GM12878 (cell line): ENCODE data around the gene C1orf115. TPM values are rescaled to one million over a fixed set of nuclear protein-coding genes. Genes with fewer than 3 reads are reported as not detected.

Source experiments
- ATAC-seq: fragments of 200-7000 bp; cut with Tn5 transposase; 3 replicates; pipeline ENCODE4 v1.9.1; 2020; ENCODE audit warnings: mild to moderate bottlenecking, moderate library complexity
- BruUV-seq: library from RNA; stranded (reverse); fragments of 400-500 nt; replicated peaks from 2 replicates; lab custom pipeline; 2021; lab: Mats Ljungman, UMichigan
- CTCF ChIA-PET: fragments of 300-600 bp; sonication (Branson Sonifier 250); formaldehyde crosslinking; extraction: SDS; loops from one replicate; lab custom pipeline; 2021; ENCODE audit warnings: inconsistent platforms; lab: Yijun Ruan, JAX
- POLR2A ChIA-PET: fragments of 350-600 bp; formaldehyde crosslinking; extraction: SDS; loops from one replicate; lab custom pipeline; 2021; ENCODE audit warnings: inconsistent platforms; lab: Charles Lee
- RAD21 ChIA-PET: fragments of 300-600 bp; sonication (Branson Sonifier 250); formaldehyde crosslinking; loops from one replicate; lab custom pipeline; 2023; ENCODE audit warnings: antibody characterized with exemption; ENCODE audit not compliant: unreplicated experiment; lab: Charles Lee
- SMC1A ChIA-PET: fragments of 300-600 bp; sonication (Branson Sonifier 250); formaldehyde crosslinking; loops from one replicate; lab custom pipeline; 2023; ENCODE audit not compliant: unreplicated experiment, uncharacterized antibody; lab: Charles Lee
- DNase-seq: peaks from one replicate; pipeline ENCODE4 v3.0.0-alpha.2; 2011; ENCODE audit warnings: low read depth, low spot score
- FAIRE-seq: peaks from 3 replicates; lab custom pipeline; 2011; peaks lifted over from hg19 to GRCh38; lab: Jason Lieb, UNC
- H2AFZ ChIP-seq: 2 replicates; pipeline ENCODE4 v1.6.0; 2011; ENCODE audit warnings: low read depth, low read length, control low read depth; ENCODE audit not compliant: control insufficient read depth
- H3K27ac ChIP-seq: 2 replicates; pipeline ENCODE4 v1.5.1; 2011; ENCODE audit warnings: control low read depth; ENCODE audit not compliant: control insufficient read depth, insufficient read depth
- H3K27me3 ChIP-seq, 2 experiments: replicated peaks in 1 of 2; 2 replicates each; pipeline versions ENCODE4 v1.6.0 to v1.6.1; 2011; ENCODE audit warnings: low read length in 1 of 2; ENCODE audit not compliant: control insufficient read depth in 2 of 2, insufficient read depth in 2 of 2
- H3K36me3 ChIP-seq, 2 experiments: 2 replicates each; pipeline ENCODE4 v1.5.1; 2011; ENCODE audit warnings: low read length in 1 of 2; ENCODE audit not compliant: control insufficient read depth in 2 of 2, insufficient read depth in 2 of 2
- H3K4me1 ChIP-seq: 2 replicates; pipeline ENCODE4 v1.6.1; 2011; ENCODE audit warnings: mild to moderate bottlenecking, low read length, moderate library complexity, mixed read lengths; ENCODE audit not compliant: control insufficient read depth, insufficient read depth
- H3K4me2 ChIP-seq: 2 replicates; pipeline ENCODE4 v1.6.0; 2011; ENCODE audit warnings: control low read depth; ENCODE audit not compliant: control insufficient read depth, insufficient read depth
- H3K4me3 ChIP-seq: fragments of 200-600 bp; sonication (generic); 2 replicates; pipeline ENCODE4 v1.5.1; 2016
- H3K79me2 ChIP-seq: 2 replicates; pipeline ENCODE4 v1.6.0; 2011; ENCODE audit warnings: low read length; ENCODE audit not compliant: control insufficient read depth, insufficient read depth
- H3K9ac ChIP-seq: 2 replicates; pipeline ENCODE4 v1.8.0; 2011; ENCODE audit warnings: low read length, control low read depth, mixed read lengths; ENCODE audit not compliant: control insufficient read depth, insufficient read depth
- H3K9me3 ChIP-seq: replicated peaks from 3 replicates; pipeline ENCODE4 v1.5.1; 2011; ENCODE audit warnings: mild to moderate bottlenecking, low read length; ENCODE audit not compliant: control insufficient read depth, insufficient read depth
- H4K20me1 ChIP-seq: 2 replicates; pipeline ENCODE4 v1.6.0; 2011; ENCODE audit not compliant: control insufficient read depth, insufficient read depth
- BACH1 ChIP-seq: fragments of 450-650 bp; IDR thresholded peaks from 2 replicates; pipeline ENCODE4 v1.6.1; 2017; ENCODE audit warnings: mild to moderate bottlenecking, borderline replicate concordance
- EP300 ChIP-seq, 2 experiments: fragments of 150-350 bp in 1 of 2; IDR thresholded peaks; 2 replicates each; pipeline ENCODE4 v1.6.1; 2011 to 2012; ENCODE audit warnings: low read depth in 2 of 2, low read length in 2 of 2, borderline replicate concordance in 1 of 2, improper control_type of control experiment in 1 of 2, inconsistent platforms in 1 of 2; ENCODE audit not compliant: control insufficient read depth in 1 of 2
- LARP7 ChIP-seq: fragments of 450-650 bp; IDR thresholded peaks from 2 replicates; pipeline ENCODE4 v1.6.1; 2017; ENCODE audit warnings: mild to moderate bottlenecking
- MXI1 ChIP-seq: fragments of 150-350 bp; IDR thresholded peaks from 2 replicates; pipeline ENCODE4 v1.6.1; 2011; ENCODE audit warnings: low read depth, mild to moderate bottlenecking, inconsistent platforms, low read length, improper control_type of control experiment
- POLR2A ChIP-seq: IDR thresholded peaks from 2 replicates; pipeline ENCODE4 v1.6.1; 2011; ENCODE audit warnings: low read depth, mild to moderate bottlenecking, low read length
- SIN3A ChIP-seq: IDR thresholded peaks from 2 replicates; pipeline ENCODE4 v1.6.1; 2012; ENCODE audit warnings: low read depth, low read length, improper control_type of control experiment
- TARDBP ChIP-seq: IDR thresholded peaks from 2 replicates; pipeline ENCODE4 v1.6.1; 2016; ENCODE audit warnings: borderline replicate concordance
- ZNF217 ChIP-seq: fragments of 450-650 bp; IDR thresholded peaks from 2 replicates; pipeline ENCODE4 v1.6.1; 2017; ENCODE audit warnings: antibody characterized with exemption, mild to moderate bottlenecking
- ZSCAN29 ChIP-seq: fragments of 450-650 bp; IDR thresholded peaks from 2 replicates; pipeline ENCODE4 v1.6.1; 2017; ENCODE audit warnings: mild to moderate bottlenecking, moderate library complexity
- WGBS: methylation state at CpG from one replicate; pipeline ENCODE4 v1.1.6; 2016; ENCODE audit warnings: low lambda C conversion rate; ENCODE audit not compliant: insufficient replicate concordance, insufficient coverage; ENCODE audit errors: missing lambda C conversion rate; 5-methylcytosine and 5-hydroxymethylcytosine counted together
- in situ Hi-C: fragments of 300-500 bp; cut with MboI; formaldehyde crosslinking; loops from 9 replicates; pipeline ENCODE4 v1.14.3; 2018; ENCODE audit warnings: mixed read lengths
- intact Hi-C: fragments of 100-400 bp; cut with micrococcal nuclease; formaldehyde crosslinking; loops from one replicate; pipeline ENCODE4 v1.14.2; 2022; ENCODE audit not compliant: unreplicated experiment
- polyA plus RNA-seq, 11 experiments: library from polyadenylated mRNA; depleted of rRNA in 4 of 11; unstranded in 6 of 11; stranded (reverse) in 5 of 11; fragments of >200 nt; fragmentation: Nextera tagmentation in 4 of 11; fragmentation: Illumina TruSeq in 1 of 11; extraction: Ambion mirVana in 4 of 11; extraction: Trizol in 1 of 11; gene quantifications; 1 replicate in 1 of 11; 2 replicates in 10 of 11; pipeline versions ENCODE4 v1.2.1 to v1.2.3, GENCODE V29; 2011 to 2016; ENCODE audit warnings: inconsistent platforms in 2 of 11, missing spikeins in 2 of 11, low read depth in 1 of 11
- total RNA-seq, 4 experiments: library from RNA; depleted of rRNA in 3 of 4; stranded (reverse); fragments of >200 nt in 3 of 4; fragmentation: Illumina TruSeq in 1 of 4; extraction: Trizol in 1 of 4; gene quantifications; 2 replicates each; pipeline versions ENCODE4 v1.2.1 to v1.2.3, GENCODE V29; 2013 to 2021
- TF ChIP-seq, protein P1 (sequence below): fragments of 450-650 bp; formaldehyde crosslinking; IDR thresholded peaks from 2 replicates; pipeline ENCODE4 v1.4.0; 2022; ENCODE audit warnings: mild to moderate bottlenecking, moderate library complexity
- TF ChIP-seq, protein P2 (sequence below): IDR thresholded peaks from 2 replicates; pipeline ENCODE4 v1.6.1; 2011; ENCODE audit warnings: mild to moderate bottlenecking, low read depth, low read length, moderate library complexity; ENCODE audit not compliant: insufficient replicate concordance
- TF ChIP-seq, protein P3 (sequence below): IDR thresholded peaks from 2 replicates; pipeline ENCODE4 v1.6.1; 2012; ENCODE audit warnings: low read depth, low read length, improper control_type of control experiment
- TF ChIP-seq, protein P4 (sequence below): fragments of 450-650 bp; IDR thresholded peaks from 2 replicates; pipeline ENCODE4 v1.6.1; 2016; ENCODE audit warnings: mild to moderate bottlenecking

Gene C1orf115
- total and polyA plus RNA-seq, 10 of the 15 experiments (the other 5 are each of a cell fraction or from before 2014, with no cell fraction given), result 0.52 to 5.0 (median 4.1) TPM

DNA sequence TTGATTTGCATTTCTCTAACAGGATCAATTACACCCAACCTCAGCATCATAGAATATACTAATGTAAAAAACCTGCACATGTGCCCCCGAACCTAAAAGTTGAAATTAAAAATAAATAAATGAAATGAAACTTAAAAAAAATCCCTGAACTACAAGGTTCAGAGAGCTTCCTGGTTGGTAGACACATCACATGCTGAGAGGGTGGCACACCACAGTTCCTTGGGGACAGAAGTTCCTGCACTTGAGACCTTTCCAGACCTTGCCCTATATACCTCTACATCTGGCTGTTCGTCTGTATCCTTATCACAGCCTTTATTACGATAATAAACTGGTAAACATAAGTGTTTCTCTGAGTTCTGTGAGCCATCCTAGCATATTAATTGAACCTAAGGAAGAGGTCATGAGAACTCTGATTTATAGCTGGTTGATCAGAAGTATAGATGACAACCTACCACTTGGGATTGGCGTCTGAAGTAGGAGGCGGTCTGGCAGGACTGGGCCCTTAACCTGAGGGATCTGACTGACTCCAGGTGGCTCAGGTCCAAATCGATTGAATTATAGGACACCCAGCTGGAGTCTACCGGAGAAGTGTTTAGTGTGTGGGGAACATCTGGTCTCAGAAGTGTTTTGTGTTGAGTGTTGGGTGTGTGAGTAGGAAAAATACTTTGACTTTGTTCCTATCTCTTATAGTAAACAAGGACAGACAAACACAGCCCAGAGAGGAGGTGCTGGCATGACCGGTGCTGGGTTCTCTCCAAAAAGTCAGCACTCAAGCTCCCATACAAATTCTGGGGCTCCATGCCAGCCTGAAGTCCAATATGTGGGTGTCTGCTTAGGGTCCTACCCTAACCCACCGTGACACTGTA, 19.0 kb downstream of the C1orf115 start (continued):
- TF ChIP-seq, protein P1, sequence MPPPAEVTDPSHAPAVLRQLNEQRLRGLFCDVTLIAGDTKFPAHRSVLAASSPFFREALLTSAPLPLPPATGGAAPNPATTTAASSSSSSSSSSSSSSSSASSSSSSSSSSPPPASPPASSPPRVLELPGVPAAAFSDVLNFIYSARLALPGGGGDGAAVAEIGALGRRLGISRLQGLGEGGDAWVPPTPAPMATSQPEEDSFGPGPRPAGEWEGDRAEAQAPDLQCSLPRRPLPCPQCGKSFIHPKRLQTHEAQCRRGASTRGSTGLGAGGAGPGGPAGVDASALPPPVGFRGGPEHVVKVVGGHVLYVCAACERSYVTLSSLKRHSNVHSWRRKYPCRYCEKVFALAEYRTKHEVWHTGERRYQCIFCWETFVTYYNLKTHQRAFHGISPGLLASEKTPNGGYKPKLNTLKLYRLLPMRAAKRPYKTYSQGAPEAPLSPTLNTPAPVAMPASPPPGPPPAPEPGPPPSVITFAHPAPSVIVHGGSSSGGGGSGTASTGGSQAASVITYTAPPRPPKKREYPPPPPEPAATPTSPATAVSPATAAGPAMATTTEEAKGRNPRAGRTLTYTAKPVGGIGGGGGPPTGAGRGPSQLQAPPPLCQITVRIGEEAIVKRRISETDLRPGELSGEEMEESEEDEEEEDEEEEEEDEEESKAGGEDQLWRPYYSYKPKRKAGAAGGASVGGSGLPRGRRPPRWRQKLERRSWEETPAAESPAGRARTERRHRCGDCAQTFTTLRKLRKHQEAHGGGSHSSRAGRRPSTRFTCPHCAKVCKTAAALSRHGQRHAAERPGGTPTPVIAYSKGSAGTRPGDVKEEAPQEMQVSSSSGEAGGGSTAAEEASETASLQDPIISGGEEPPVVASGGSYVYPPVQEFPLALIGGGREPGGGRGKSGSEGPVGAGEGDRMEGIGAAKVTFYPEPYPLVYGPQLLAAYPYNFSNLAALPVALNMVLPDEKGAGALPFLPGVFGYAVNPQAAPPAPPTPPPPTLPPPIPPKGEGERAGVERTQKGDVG (CRISPR knock-in tag), result no peak
- TF ChIP-seq POLR2A, result no peak
- no peak for TF ChIP-seq ZNF217
- TF ChIP-seq, protein P2, sequence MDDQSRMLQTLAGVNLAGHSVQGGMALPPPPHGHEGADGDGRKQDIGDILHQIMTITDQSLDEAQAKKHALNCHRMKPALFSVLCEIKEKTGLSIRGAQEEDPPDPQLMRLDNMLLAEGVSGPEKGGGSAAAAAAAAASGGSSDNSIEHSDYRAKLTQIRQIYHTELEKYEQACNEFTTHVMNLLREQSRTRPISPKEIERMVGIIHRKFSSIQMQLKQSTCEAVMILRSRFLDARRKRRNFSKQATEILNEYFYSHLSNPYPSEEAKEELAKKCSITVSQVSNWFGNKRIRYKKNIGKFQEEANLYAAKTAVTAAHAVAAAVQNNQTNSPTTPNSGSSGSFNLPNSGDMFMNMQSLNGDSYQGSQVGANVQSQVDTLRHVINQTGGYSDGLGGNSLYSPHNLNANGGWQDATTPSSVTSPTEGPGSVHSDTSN, result no peak

DNA sequence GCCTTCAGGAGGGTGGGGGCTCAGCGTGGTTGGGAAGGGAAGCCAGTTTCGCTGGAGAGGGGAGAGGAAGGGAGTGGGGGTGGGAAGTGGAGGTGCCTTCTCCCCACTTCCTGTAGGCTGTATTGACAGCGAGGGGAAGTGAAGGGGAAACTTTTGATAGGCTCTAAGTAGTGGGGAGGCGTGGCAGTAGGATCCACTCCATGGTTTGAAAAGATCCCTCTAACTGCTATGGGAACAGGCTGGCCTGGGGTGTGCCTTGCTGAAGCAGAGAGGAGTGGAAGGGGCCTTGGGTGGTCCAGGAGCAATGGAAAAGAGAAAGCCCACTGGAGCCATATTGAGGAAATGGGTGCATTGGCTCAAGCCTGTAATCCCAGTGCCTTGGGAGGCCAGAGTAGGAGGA, 20.2 kb downstream of the C1orf115 start:
- no peak overlapping the region for H3K4me3 ChIP-seq
- H3K9me3 ChIP-seq, result no peaks in the 10 kb centered on the region
- H3K4me1 ChIP-seq, result peaks cover 5% of the 10 kb centered on the region; the same call in 1 of the 2 replicates
- FAIRE-seq, result no peak
- ATAC-seq, result no peak
- TF ChIP-seq BACH1 (no peak), SIN3A (no peak), TARDBP (no peak), ZSCAN29 (no peak), MXI1 (no peak), LARP7 (no peak), EP300 (IDR thresholded peaks at IDR 0.05; ENCODE audit: borderline replicate concordance in 1 of 2, control insufficient read depth in 1 of 2, low read depth in 2 of 2, low read length in 2 of 2) (no peak)
- TF ChIP-seq, protein P3, sequence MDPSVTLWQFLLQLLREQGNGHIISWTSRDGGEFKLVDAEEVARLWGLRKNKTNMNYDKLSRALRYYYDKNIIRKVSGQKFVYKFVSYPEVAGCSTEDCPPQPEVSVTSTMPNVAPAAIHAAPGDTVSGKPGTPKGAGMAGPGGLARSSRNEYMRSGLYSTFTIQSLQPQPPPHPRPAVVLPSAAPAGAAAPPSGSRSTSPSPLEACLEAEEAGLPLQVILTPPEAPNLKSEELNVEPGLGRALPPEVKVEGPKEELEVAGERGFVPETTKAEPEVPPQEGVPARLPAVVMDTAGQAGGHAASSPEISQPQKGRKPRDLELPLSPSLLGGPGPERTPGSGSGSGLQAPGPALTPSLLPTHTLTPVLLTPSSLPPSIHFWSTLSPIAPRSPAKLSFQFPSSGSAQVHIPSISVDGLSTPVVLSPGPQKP, result no peak
- TF ChIP-seq, protein P4, sequence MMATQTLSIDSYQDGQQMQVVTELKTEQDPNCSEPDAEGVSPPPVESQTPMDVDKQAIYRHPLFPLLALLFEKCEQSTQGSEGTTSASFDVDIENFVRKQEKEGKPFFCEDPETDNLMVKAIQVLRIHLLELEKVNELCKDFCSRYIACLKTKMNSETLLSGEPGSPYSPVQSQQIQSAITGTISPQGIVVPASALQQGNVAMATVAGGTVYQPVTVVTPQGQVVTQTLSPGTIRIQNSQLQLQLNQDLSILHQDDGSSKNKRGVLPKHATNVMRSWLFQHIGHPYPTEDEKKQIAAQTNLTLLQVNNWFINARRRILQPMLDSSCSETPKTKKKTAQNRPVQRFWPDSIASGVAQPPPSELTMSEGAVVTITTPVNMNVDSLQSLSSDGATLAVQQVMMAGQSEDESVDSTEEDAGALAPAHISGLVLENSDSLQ, result no peak
- no peaks in the 10 kb centered on the region for H3K27me3 ChIP-seq
- H3K36me3 ChIP-seq, result no peaks in the 10 kb centered on the region
- no peak overlapping the region for H2AFZ ChIP-seq
- WGBS, result 29% methylated on average over 4 of the region's 4 CpGs
- SMC1A ChIA-PET, result interaction anchor here (0.6 to 1.3 kb wide), 3 partner anchors 11 to 1184 kb away, joined by 3 to 4 read pairs (median 3); no protein-coding TSS in a partner anchor
- RAD21 ChIA-PET, result interaction anchor here (0.6 to 0.9 kb wide), 2 partner anchors 9 to 13 kb away, joined by 4 to 5 read pairs; no protein-coding TSS in a partner anchor
- H3K27ac ChIP-seq, result no peak overlapping the region
- no peaks in the 10 kb centered on the region for H3K79me2 ChIP-seq
- no peaks in the 10 kb centered on the region for H4K20me1 ChIP-seq
- no peak overlapping the region for H3K9ac ChIP-seq
- CTCF ChIA-PET, result interaction anchor here (0.6 to 1.8 kb wide), 3 partner anchors 10 to 23 kb away, joined by 3 to 5 read pairs (median 4); no protein-coding TSS in a partner anchor
- no peak overlapping the region for H3K4me2 ChIP-seq
- POLR2A ChIA-PET, result no interaction called here
- intact Hi-C loops, result no loop called here
- DNase-seq, result no peak
- no TSS peak for BruUV-seq
- in situ Hi-C loops, result no loop called here
